Left renal cortex interstitium (tissue), 4 donors: ENCODE results near the gene PBX2. TPM values are rescaled to one million over a fixed set of nuclear protein-coding genes. Genes with fewer than 3 reads are reported as not detected.
"Not testable (repeated sequence)": the region's sequence is repeated elsewhere in the genome, so short reads cannot be mapped to it uniquely, and the experiment has no call there.

Experiments used
- DNase-seq, 4 donors: peaks; one replicate each; pipeline ENCODE4 v3.0.0-alpha.2; 2013; ENCODE audit warnings: low read depth in 4 of 4, low spot score in 2 of 4, missing footprints in 1 of 4
- polyA plus RNA-seq, 4 donors: library from polyadenylated mRNA; unstranded; fragments of 120-200 nt; gene quantifications; one replicate each; pipeline ENCODE4 v1.2.1, GENCODE V29; 2013; ENCODE audit not compliant: insufficient read length in 4 of 4

Gene PBX2
- polyA plus RNA-seq, 4 donors = 150 to 221 (median 179) TPM

- DNase-seq = not testable (repeated sequence)
Measured at GRCh38 chr6:32187725-32188380, 2.1 kb downstream of the PBX2 start.

GRCh38 chr6:32187009-32187709 is 2.8 kb downstream of the PBX2 start:
- no peak for DNase-seq

- not testable (repeated sequence) for DNase-seq
Measured at GRCh38 chr6:32186151-32186840, 3.7 kb downstream of the PBX2 start.

DNA sequence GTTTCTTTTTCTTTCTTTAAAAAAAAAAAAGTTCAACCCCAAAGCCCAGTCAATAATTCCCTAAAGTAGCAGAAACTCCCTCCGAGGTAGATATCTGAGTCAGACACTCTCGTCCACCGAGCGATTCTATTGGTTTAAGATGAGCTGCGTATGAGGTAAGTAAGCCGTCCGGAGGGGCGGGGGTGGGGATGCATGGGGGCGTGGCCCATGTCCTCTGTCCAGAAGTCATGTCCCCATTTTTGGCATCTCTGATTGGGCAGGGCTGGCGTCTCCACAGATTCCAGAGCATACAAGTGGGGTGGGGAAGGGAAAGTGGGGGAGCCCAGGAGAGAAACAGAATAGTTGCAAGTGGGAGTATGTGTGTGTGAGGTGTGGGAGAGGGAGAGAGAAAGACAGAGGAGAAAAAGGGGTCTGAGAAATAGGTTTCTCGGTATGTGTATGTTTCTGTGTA is 4.3 kb downstream of the PBX2 start:
- DNase-seq = not testable (repeated sequence)

DNA sequence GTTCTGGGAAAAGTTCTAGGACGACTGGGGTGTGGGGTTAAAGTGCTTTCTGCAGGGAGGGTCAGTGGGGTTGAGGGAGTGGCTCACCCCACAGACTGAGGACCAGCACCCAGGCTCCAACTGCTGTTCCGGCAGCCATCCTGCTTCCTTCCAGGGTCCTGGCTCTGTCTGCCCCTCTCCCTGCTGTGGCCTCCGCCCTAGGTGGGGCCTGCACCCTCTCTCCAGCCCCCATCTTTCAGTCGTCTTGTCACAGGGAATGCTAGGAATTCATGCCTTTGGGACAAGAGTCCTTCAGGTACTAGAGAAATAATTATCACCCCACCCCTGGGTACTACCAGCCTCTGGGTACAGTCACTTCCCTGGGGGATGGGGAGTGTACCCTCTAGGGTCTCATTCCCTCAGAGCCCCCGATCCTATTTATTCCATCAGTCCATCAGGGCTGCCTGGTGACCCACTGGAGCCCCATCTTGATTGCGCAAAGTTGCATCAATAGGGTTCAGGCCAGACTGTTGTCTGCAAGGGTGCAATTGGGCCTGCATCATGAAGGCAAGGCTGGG is 5.8 kb downstream of the PBX2 start, which contains the start of gene AGER:
AGER (minus strand) TSS at position 170 of the 557 bp plus-strand sequence; CDS start at position 139, 31 bp downstream.
- no peak for DNase-seq

DNA sequence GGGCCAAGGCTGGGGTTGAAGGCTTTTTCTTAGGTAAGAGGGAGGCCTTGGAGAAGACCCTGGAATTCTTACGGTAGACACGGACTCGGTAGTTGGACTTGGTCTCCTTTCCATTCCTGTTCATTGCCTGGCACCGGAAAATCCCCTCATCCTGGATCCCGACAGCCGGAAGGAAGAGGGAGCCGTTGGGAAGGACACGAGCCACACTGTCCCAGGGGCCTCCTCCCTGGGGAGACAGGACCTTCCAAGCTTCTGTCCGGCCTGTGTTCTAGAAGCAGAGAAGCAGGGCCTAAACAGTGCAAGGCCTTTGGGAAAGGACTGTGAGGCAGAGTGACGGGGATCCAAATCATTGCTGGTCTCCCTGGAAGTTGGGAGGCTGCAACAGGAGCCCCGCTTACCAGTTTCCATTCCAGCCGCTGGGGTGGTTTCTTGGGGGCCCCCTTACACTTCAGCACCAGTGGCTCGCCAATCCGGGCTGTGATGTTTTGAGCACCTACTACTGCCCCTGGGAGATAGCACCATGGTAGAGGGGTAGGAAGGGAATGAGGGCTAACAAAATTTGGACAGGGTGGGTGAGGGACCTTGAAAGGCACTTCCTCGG is 6.4 kb downstream of the PBX2 start:
- no peak for DNase-seq

DNA sequence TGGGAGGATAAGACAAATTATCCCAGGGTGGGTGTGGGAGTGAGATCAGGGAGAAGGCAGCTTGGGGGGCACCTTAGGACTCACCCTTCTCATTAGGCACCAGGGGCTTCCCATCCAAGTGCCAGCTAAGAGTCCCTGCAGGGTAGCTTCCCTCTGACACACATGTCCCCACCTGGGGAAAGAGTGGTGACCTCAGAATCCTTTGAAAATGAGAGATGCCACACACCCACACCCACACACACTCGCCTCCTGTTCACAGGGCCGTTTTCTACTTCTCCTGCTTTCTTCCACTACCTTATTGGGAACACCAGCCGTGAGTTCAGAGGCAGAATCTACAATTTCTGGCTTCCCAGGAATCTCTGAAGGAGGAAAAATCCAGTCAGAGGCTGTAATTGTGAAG is 7.0 kb downstream of the PBX2 start:
- no peak for DNase-seq

- no peak for DNase-seq
Measured at GRCh38 chr6:32182555-32182981, 7.4 kb downstream of the PBX2 start.

- DNase-seq = no peak
Measured at GRCh38 chr6:32181915-32182529, 8.0 kb downstream of the PBX2 start.

DNA sequence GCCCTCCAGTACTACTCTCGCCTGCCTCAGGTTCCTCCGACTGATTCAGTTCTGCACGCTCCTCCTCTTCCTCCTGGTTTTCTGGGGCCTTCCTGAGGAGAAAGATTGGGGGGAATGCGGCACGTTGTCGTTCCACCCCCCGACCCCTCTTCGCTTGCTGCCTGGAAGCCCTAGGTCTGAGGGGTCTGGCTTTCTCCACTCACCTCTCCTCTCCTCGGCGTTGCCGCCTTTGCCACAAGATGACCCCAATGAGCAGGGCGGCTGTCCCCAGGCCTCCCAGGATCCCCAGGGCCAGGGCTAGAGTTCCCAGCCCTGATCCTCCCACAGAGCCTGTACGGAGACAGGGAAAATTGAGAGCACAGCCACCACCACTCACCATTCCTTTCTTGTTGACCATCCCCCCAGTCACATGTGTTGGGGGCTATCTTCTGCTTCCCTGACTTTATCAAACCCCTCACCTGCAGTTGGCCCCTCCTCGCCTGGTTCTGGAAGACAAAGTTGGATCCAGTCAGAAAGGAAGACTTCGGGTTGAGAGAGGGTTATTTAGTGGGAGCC is 8.8 kb downstream of the PBX2 start:
- no peak for DNase-seq

- no peak for DNase-seq
Measured at GRCh38 chr6:32179766-32180405, 10.1 kb downstream of the PBX2 start.

GRCh38 chr6:32178547-32179440 is 11.2 kb downstream of the PBX2 start:
- no peak for DNase-seq

GRCh38 chr6:32177788-32178546 is 12.0 kb downstream of the PBX2 start, which contains the start of gene RNF5:
Gene RNF5, plus strand, starts transcription at chr6:32178405. Its CDS starts 107 bp downstream, at chr6:32178512.
- peak; percentile 99 to 100 (median 100) for DNase-seq

DNA sequence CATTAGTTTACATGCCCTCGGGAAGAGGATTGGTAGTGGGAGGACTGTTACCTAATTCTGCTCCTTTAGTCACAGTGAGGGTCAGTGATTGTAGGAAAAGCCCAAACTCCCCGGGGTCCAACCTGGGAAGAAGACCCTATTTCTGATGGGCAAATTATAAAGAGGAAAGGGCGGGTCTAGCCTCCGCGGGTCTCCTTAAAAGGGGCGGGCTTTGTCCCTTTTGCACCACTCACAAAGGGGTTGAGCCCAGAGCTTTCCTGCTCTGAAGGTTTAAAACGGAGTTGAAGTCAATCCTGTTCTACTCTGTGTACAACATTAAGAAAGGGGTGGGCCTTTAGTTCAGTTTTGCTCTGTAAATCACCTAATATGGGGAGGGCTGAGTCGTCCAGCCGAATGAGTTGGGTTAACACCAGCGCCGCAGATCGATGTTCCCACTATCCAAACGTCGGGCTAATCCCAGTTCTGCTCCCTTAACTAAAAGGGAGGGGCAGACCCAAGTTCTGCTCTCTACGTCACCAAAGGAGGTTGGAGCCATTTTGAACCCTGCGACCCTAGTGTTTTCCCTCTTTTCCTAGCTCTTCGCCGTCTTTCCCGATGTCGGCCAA is 12.7 kb downstream of the PBX2 start:
- DNase-seq = no peak

- DNase-seq = no peak
Measured at GRCh38 chr6:32176476-32177182, 13.4 kb downstream of the PBX2 start.

DNA sequence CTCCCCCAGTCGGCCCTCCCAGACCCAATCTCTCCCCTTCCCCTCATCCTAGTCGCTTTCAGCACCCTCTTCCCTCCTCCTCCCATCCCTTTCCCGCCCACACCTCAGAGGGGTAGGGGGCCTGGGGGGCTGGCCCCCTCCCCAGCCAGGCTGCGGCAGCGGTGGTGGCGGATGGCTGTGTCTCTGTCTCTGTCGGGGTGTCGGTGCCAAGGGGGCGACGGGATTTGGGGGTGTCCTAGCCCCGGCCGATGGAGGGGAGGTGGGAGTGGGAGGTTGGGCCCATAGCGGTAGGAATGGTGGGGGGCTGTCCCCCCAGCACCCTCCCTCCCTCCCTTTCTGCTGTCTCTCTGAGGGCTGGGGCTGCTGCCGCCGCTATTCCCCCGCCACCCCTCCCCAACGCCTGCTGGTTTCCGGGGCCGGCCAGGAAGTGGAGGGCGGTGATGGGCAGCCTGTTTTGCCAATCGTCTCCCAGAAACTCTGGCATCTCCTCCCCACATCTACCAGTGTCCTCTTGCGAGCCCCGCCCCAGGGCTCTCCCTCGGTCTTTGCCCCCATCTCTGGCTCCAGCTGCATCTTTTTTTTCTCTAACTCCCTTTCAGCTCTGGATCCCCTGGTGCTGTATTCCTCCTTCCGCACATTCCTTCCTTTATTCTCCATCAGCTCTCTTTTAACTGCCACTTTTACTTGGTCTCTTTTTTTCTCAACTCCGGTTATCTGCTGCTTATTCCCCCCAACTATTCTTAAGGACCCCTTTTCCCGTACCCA is 14.1 kb downstream of the PBX2 start, which contains the start of gene AGPAT1:
AGPAT1 (minus strand) TSS at position 374 of the 765 bp plus-strand sequence. CDS start 4,588 bp downstream, outside the sequence.
- DNase-seq = peak; percentile 88 to 96 (median 94)
